Measurements from ENCODE around the gene CST7. TPM values are rescaled to one million over a fixed set of nuclear protein-coding genes. Genes with fewer than 3 reads are reported as not detected.

CST7 gene, protein sequence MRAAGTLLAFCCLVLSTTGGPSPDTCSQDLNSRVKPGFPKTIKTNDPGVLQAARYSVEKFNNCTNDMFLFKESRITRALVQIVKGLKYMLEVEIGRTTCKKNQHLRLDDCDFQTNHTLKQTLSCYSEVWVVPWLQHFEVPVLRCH
- polyA plus RNA-seq, result 1.9 TPM
- long read RNA-seq, donor 1, result 0 reads
- long read RNA-seq, donor 2, partial matches to known transcripts, result 0 of 3 reads
- long read RNA-seq, donor 2, other reads (novel, unspliced or antisense), result 0 of 3 reads
- long read RNA-seq, donor 3, result 0 reads
- long read RNA-seq, donor 4, result 0 reads
- long read RNA-seq, donor 5, result 0 reads
- long read RNA-seq, donor 6, partial matches to known transcripts, result 0 of 1 reads
- long read RNA-seq, donor 6, other reads (novel, unspliced or antisense), result 0 of 1 reads
- long read RNA-seq, donor 7, partial matches to known transcripts, result 0 of 1 reads
- long read RNA-seq, donor 7, other reads (novel, unspliced or antisense), result 0 of 1 reads
- long read RNA-seq, donor 8, partial matches to known transcripts, result 0 of 1 reads
- long read RNA-seq, donor 8, other reads (novel, unspliced or antisense), result 0 of 1 reads
- long read RNA-seq, donor 9, result 0 reads
- long read RNA-seq, donor 10, result 0 reads
- long read RNA-seq, donor 11, partial matches to known transcripts, result 0 of 16 reads
- long read RNA-seq, donor 11, other reads (novel, unspliced or antisense), result 16 of 16 reads

GRCh38 chr20:24948939-24949679 is at the start of gene CST7:
Gene CST7, plus strand, starts transcription at chr20:24949269. Its CDS starts 237 bp downstream, at chr20:24949506.
- WGBS (ENCODE audit: insufficient coverage, low lambda C conversion rate), result no CpG with 5 or more reads among the region's 20 CpGs
- DNase-seq, result peak in 1 of 2 donors; percentile 25
- Histone ChIP-seq H3K27ac (ENCODE audit: low read length) (no peak within 1 kb of the TSS), H3K27me3 (ENCODE audit: control insufficient read depth, insufficient read depth, low read length) (peaks cover 2% of the 10 kb centered on the region), H3K4me1 (ENCODE audit: control insufficient read depth, insufficient read depth, low read length) (no peaks in the 10 kb centered on the region), H3K36me3 (ENCODE audit: control insufficient read depth, insufficient read depth, low read length) (no peaks in the 10 kb centered on the region), H3K4me3 (ENCODE audit: low read length) (no peak within 1 kb of the TSS), H3K9me3 (ENCODE audit: control insufficient read depth, low read depth, low read length) (no peaks in the 10 kb centered on the region)

DNA sequence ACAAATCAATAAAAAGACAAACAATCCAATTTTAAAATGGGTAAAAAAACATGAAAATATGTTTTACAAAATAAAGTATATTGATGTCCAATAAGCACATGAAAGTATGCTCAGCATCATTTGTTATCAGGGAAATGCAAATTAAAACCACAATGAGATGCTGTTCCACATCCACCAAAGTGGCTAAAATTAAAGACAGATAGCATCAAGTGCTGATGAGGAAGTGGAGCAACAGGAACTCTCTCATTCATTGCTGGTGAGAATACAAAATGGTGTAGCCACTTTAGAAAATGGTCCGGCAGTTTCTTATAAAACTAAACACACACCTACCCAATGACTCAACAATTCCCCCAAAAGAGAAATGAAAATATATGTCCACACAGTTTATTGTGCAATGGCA is 42.3 kb upstream of the CST7 start:
- Histone ChIP-seq H3K36me3 (ENCODE audit: control insufficient read depth, insufficient read depth, low read length) (no peaks in the 10 kb centered on the region), H3K27ac (ENCODE audit: low read length) (no peak overlapping the region), H3K9me3 (ENCODE audit: control insufficient read depth, low read depth, low read length) (no peaks in the 10 kb centered on the region), H3K4me1 (ENCODE audit: control insufficient read depth, insufficient read depth, low read length) (no peaks in the 10 kb centered on the region), H3K27me3 (ENCODE audit: control insufficient read depth, insufficient read depth, low read length) (no peaks in the 10 kb centered on the region), H3K4me3 (ENCODE audit: low read length) (no peak overlapping the region)
- no CpG with 5 or more reads among the region's 1 CpG for WGBS (ENCODE audit: insufficient coverage, low lambda C conversion rate)
- DNase-seq, result no peak

GRCh38 chr20:24908642-24909041 is 40.4 kb upstream of the CST7 start:
- no peak for DNase-seq
- H3K4me3 ChIP-seq (ENCODE audit: low read length), result no peak overlapping the region
- H3K36me3 ChIP-seq (ENCODE audit: control insufficient read depth, insufficient read depth, low read length), result no peaks in the 10 kb centered on the region
- H3K4me1 ChIP-seq (ENCODE audit: control insufficient read depth, insufficient read depth, low read length), result no peaks in the 10 kb centered on the region
- no peak overlapping the region for H3K27ac ChIP-seq (ENCODE audit: low read length)
- H3K9me3 ChIP-seq (ENCODE audit: control insufficient read depth, low read depth, low read length), result no peaks in the 10 kb centered on the region
- WGBS (ENCODE audit: insufficient coverage, low lambda C conversion rate), result no CpG with 5 or more reads among the region's 1 CpG
- H3K27me3 ChIP-seq (ENCODE audit: control insufficient read depth, insufficient read depth, low read length), result no peaks in the 10 kb centered on the region

DNA sequence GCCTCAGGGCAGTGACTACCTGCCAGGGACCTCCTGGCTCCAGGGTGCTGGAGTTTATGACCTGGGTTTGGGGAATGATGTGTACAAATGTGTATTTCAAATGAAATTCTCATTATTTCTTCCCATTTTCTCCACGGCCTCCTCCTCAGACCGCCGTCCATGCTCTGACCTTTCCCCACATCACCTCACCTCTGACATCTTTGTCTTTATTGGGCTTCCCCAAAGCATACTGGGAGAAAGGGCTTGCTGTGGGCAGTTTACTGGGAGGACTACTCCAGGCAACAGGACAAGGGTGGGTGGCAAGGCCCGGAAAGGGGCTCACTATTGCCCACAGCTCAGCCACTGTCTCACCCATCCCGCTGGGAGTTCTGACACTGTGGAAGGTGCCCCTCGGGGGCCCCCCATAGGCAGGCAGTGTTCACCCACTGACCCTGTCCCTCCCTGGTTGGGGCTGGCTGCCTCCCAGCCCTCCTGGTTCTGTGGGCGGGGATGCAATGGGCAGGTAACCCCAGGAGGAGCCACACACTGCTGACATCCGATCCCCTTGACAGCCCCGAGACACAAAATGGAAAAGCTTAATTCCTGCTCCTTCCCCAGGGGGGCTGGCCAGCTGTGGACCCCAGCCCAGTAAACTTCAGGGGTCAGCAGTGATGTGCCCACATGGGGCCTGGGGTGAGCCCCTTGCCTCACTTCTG is 39.8 kb upstream of the CST7 start:
- no peak overlapping the region for H3K27ac ChIP-seq (ENCODE audit: low read length)
- no peaks in the 10 kb centered on the region for H3K36me3 ChIP-seq (ENCODE audit: control insufficient read depth, insufficient read depth, low read length)
- no peaks in the 10 kb centered on the region for H3K4me1 ChIP-seq (ENCODE audit: control insufficient read depth, insufficient read depth, low read length)
- no peak overlapping the region for H3K4me3 ChIP-seq (ENCODE audit: low read length)
- DNase-seq, result no peak
- H3K9me3 ChIP-seq (ENCODE audit: control insufficient read depth, low read depth, low read length), result no peaks in the 10 kb centered on the region
- whole genome bisulfite sequencing (ENCODE audit: insufficient coverage, low lambda C conversion rate), result 90% methylated on average over 2 of the region's 9 CpGs
- H3K27me3 ChIP-seq (ENCODE audit: control insufficient read depth, insufficient read depth, low read length), result no peaks in the 10 kb centered on the region

DNA sequence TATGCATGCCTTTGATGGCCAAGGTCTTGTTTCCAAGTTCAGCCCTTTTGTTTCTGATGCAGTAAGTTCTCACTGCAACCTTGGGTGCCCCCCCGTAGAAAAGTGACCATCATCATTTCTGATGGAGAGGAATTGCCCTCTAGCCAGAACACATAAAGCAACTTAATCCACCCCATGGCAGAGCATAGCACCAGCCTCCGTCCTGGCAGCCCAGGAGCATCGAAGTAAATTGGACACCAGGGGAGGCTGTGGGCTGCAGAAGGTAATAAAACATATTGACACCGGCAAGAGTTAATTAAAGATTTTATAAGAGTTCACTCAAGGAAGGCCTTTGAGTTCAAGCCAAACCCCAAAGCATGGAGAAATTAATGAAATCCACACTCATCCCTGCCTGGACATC is 39.2 kb upstream of the CST7 start:
- Histone ChIP-seq H3K36me3 (ENCODE audit: control insufficient read depth, insufficient read depth, low read length) (no peaks in the 10 kb centered on the region), H3K4me1 (ENCODE audit: control insufficient read depth, insufficient read depth, low read length) (no peaks in the 10 kb centered on the region), H3K27me3 (ENCODE audit: control insufficient read depth, insufficient read depth, low read length) (no peaks in the 10 kb centered on the region), H3K4me3 (ENCODE audit: low read length) (no peak overlapping the region), H3K27ac (ENCODE audit: low read length) (no peak overlapping the region), H3K9me3 (ENCODE audit: control insufficient read depth, low read depth, low read length) (no peaks in the 10 kb centered on the region)
- WGBS (ENCODE audit: insufficient coverage, low lambda C conversion rate), result 100% methylated on average over 1 of the region's 4 CpGs
- DNase-seq, result no peak

DNA sequence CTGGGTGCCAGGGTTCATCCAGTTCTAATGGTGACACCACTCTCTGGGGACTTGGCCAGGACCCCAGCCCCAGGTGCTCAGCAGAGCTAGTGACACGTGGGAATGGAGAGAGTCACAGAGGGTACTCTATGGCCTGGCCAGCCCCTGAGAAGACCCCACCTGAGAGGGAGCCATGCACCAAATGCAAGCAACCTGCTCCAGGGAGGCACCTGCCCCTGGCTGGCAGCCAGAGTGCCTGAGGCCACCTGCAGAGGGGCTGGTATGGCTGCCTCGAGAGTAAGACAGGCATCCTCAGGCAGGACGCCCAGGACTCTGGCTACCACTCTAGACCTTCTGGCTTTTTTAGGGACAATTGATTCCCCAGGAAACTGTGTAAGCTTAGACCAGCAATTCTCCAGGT is 38.6 kb upstream of the CST7 start:
- Histone ChIP-seq H3K4me1 (ENCODE audit: control insufficient read depth, insufficient read depth, low read length) (no peaks in the 10 kb centered on the region), H3K9me3 (ENCODE audit: control insufficient read depth, low read depth, low read length) (no peaks in the 10 kb centered on the region), H3K27ac (ENCODE audit: low read length) (no peak overlapping the region), H3K36me3 (ENCODE audit: control insufficient read depth, insufficient read depth, low read length) (no peaks in the 10 kb centered on the region), H3K4me3 (ENCODE audit: low read length) (no peak overlapping the region), H3K27me3 (ENCODE audit: control insufficient read depth, insufficient read depth, low read length) (no peaks in the 10 kb centered on the region)
- DNase-seq, result no peak
- no CpG with 5 or more reads among the region's 3 CpGs for WGBS (ENCODE audit: insufficient coverage, low lambda C conversion rate)

DNA sequence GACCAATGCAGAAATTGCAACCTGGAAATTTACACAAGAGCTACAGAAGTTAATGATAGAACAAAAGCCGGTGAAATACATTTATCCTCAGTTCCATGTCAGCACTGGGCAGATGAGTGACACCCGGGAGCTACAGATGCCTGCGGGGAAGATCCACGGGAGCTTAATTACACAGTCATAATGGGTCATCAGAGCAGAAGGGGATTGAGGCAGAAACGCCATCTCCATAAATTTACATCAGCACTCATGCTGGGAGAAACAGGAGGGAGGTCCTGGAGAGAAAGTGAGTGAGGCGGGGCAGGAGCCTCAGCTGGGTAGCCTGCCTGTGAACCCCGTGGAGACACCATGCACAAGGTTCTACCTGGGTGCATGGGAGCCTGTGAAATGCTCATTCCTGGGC is 37.6 kb upstream of the CST7 start:
- H3K36me3 ChIP-seq (ENCODE audit: control insufficient read depth, insufficient read depth, low read length), result no peaks in the 10 kb centered on the region
- no peaks in the 10 kb centered on the region for H3K9me3 ChIP-seq (ENCODE audit: control insufficient read depth, low read depth, low read length)
- no peaks in the 10 kb centered on the region for H3K27me3 ChIP-seq (ENCODE audit: control insufficient read depth, insufficient read depth, low read length)
- H3K4me3 ChIP-seq (ENCODE audit: low read length), result no peak overlapping the region
- no peak for DNase-seq
- WGBS (ENCODE audit: insufficient coverage, low lambda C conversion rate), result no CpG with 5 or more reads among the region's 7 CpGs
- no peak overlapping the region for H3K27ac ChIP-seq (ENCODE audit: low read length)
- H3K4me1 ChIP-seq (ENCODE audit: control insufficient read depth, insufficient read depth, low read length), result no peaks in the 10 kb centered on the region

GRCh38 chr20:24912397-24913075 is 36.5 kb upstream of the CST7 start:
- Histone ChIP-seq H3K4me1 (ENCODE audit: control insufficient read depth, insufficient read depth, low read length) (no peaks in the 10 kb centered on the region), H3K9me3 (ENCODE audit: control insufficient read depth, low read depth, low read length) (no peaks in the 10 kb centered on the region), H3K36me3 (ENCODE audit: control insufficient read depth, insufficient read depth, low read length) (no peaks in the 10 kb centered on the region), H3K4me3 (ENCODE audit: low read length) (no peak overlapping the region), H3K27ac (ENCODE audit: low read length) (no peak overlapping the region), H3K27me3 (ENCODE audit: control insufficient read depth, insufficient read depth, low read length) (no peaks in the 10 kb centered on the region)
- WGBS (ENCODE audit: insufficient coverage, low lambda C conversion rate), result no CpG with 5 or more reads among the region's 8 CpGs
- no peak for DNase-seq

DNA sequence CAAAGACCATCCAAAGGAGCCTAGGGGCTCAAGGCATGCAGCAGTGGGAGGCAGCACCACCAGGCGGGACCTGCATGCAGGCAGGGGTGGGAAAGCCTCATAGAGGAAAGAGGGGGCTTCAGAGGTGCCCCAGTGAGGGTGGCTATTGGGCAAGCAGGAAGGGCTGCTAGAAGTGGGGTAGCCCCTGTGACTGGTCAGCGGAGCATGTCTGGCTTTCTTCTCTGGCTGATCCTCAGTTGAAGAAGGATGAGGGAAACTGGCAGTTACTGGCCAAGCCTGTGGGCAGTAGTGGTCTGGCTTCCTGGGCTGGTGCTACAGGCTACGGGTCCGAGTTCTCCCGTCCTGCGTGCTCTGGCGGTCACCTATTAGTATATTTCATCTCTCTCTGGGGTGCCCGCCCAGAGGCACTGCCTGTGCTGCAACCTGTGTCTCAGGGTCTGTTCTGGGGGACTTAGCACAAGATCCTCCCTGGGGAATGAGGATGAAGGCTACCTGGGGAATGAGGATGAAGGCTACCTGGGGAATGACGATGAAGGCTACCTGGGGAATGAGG is 35.9 kb upstream of the CST7 start:
- H3K4me1 ChIP-seq (ENCODE audit: control insufficient read depth, insufficient read depth, low read length), result no peaks in the 10 kb centered on the region
- no peak for DNase-seq
- no peak overlapping the region for H3K27ac ChIP-seq (ENCODE audit: low read length)
- no peaks in the 10 kb centered on the region for H3K27me3 ChIP-seq (ENCODE audit: control insufficient read depth, insufficient read depth, low read length)
- no CpG with 5 or more reads among the region's 9 CpGs for WGBS (ENCODE audit: insufficient coverage, low lambda C conversion rate)
- no peaks in the 10 kb centered on the region for H3K36me3 ChIP-seq (ENCODE audit: control insufficient read depth, insufficient read depth, low read length)
- H3K9me3 ChIP-seq (ENCODE audit: control insufficient read depth, low read depth, low read length), result no peaks in the 10 kb centered on the region
- no peak overlapping the region for H3K4me3 ChIP-seq (ENCODE audit: low read length)

Measured in large intestine (tissue), 12 donors.